Fibroblast of mammary gland (primary cell): ENCODE data around the gene CLEC3B.
"Not testable (repeated sequence)": the region's sequence is repeated elsewhere in the genome, so short reads cannot be mapped to it uniquely, and the experiment has no call there.

Experiments used
- DNase-seq: peaks from one replicate; pipeline ENCODE4 v3.0.0-alpha.2; 2010; ENCODE audit warnings: low read depth
- H3K4me3 ChIP-seq: 2 replicates; pipeline ENCODE4 v1.5.1; 2011; ENCODE audit warnings: low read depth, mild to moderate bottlenecking, low read length, moderate library complexity; ENCODE audit not compliant: control insufficient read depth
- TF ChIP-seq, protein P1 (sequence below): conservative IDR thresholded peaks from 2 replicates; pipeline ENCODE4 v1.5.1; 2011; ENCODE audit warnings: low read depth, low read length, inconsistent platforms; ENCODE audit not compliant: control insufficient read depth, insufficient read depth

Gene CLEC3B

DNA sequence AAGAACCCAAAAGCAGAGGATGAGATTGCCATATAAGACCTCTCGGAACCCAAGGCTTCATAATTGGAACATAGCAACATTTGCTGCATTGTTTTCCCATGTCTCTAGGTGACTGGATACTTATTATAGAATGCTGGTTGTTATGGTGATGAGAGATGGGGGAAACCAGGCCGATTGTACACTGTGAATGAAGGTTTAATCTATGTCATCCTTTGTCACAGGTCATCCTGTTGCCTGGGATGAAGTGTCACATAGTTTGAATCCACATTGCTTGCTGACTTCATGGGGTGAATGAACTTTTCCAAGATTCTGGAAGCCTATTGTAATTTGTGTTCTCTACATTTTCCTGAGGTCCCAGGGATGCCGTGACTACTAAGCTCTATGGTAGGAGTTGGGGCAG, 41.8 kb downstream of the CLEC3B start:
- DNase-seq: no peak
- H3K4me3 ChIP-seq: no peak overlapping the region
- TF ChIP-seq, protein P1, sequence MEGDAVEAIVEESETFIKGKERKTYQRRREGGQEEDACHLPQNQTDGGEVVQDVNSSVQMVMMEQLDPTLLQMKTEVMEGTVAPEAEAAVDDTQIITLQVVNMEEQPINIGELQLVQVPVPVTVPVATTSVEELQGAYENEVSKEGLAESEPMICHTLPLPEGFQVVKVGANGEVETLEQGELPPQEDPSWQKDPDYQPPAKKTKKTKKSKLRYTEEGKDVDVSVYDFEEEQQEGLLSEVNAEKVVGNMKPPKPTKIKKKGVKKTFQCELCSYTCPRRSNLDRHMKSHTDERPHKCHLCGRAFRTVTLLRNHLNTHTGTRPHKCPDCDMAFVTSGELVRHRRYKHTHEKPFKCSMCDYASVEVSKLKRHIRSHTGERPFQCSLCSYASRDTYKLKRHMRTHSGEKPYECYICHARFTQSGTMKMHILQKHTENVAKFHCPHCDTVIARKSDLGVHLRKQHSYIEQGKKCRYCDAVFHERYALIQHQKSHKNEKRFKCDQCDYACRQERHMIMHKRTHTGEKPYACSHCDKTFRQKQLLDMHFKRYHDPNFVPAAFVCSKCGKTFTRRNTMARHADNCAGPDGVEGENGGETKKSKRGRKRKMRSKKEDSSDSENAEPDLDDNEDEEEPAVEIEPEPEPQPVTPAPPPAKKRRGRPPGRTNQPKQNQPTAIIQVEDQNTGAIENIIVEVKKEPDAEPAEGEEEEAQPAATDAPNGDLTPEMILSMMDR: no peak

- TF ChIP-seq, protein P1: no peak
- DNase-seq: no peak
- no peak overlapping the region for H3K4me3 ChIP-seq
These were observed 45.0 kb downstream of the CLEC3B start for GRCh38 chr3:45071075-45071474.

DNA sequence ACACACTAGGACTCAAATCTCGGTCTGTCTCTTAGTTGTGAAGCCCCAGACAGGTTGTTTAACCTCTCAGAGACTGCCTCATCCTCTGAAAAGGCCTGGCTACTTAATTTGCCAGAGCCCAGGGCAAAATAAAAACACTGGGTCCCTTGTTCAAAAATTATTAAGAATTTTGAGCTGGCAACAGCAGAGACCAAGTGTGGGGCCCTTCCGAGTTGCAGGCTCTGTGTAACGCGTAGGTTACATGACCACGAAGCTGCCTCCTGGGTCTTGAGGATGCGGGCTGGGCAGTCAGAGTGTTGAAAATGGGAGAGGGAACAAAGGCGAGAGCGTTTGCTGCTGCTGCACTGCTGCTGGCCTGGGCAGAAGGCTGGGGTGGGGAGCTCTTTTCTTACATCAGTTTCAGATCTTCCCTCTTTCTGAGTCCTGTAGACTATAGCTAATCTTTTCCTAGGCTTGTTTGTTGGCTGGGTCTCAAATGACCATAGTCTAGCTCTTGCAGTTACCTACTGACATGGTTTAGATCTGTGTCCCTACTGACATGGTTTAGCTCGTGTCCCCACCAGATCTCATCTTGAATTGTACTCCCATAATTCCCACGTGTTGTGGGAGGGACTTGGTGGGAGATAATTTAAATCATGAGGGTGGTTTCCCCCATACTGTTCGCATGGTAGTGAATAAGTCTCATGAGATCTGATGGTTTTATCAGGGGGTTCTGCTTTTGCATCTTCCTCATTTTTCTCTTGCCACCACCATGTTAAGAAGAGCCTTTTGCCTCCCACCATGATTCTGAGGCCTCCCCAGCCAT, 49.9 kb downstream of the CLEC3B start:
- H3K4me3 ChIP-seq: no peak overlapping the region
- DNase-seq: no peak
- TF ChIP-seq, protein P1: no peak

DNA sequence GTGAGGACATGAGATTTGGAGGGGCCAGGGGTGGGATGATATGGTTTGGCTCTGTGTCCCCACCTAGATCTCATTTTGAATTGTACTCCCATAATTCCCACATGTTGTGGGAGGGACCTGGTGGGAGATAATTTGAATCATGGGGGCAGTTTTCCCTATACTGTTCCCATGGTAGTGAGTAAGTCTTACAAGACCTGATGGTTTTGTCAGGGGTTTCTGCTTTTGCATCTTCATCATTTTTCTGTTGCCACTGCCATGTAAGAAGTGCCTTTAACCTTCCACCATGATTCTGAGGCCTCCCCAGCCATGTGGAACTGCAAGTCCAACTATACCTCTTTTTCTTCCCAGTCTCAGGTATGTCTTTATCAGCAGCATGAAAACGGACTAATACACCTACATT, 52.2 kb downstream of the CLEC3B start:
- H3K4me3 ChIP-seq, DNase-seq: not testable (repeated sequence)

DNA sequence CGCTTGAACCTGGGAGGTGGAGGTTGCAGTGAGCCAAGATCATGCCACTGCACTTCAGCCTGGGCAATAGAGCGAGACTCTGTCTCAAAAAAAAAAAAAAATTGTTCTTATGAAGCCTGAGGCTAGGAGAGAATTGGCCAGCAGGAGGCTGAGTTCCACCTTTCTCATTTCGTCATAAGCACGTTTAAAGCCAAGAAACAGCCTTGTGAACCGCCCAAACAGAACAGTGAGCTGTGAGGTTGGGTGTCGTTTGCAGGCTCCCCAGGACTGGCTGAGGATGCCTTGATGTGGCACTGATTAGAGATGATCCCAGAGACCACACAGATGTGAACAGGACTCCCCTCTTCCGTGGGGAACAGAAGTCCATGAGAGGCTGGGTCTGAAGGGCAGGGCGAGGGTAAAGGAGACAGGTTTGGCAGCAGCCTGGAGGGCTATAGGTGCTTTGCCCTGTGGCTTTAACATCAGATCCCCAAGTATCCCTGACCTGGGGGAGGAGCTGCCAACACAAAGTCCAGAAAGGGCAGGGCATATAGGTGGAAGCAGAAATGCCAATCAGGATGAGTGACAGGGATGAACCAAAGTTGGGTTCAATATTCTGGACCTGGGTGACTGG, 52.9 kb downstream of the CLEC3B start:
- TF ChIP-seq, protein P1: peak; percentile 36
- peak; percentile 81 for DNase-seq
- no peak overlapping the region for H3K4me3 ChIP-seq

GRCh38 chr3:45079715-45080114, 53.6 kb downstream of the CLEC3B start:
- TF ChIP-seq, protein P1: no peak
- H3K4me3 ChIP-seq: no peak overlapping the region
- no peak for DNase-seq

DNA sequence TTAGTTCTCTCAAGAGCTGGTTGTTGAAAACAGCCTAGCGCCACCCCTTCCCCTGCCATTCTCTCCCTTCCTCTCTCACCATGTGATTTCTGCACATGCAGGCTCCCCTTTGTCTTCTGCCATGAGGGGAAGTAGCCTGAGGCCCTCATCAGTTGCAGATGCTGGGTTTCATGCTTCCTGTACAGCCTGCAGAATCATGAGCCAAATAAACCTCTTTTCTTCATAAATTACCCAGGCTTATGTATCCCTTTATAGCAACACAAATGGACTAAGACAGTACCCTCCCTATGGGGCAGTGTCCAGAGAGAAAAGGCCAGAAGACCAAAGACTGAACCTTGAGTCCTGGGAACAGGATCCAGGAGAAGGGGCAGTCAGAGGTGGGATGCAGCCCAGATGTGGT, 54.7 kb downstream of the CLEC3B start:
- no peak for DNase-seq
- H3K4me3 ChIP-seq: no peak overlapping the region
- TF ChIP-seq, protein P1: no peak
